HG03469 (cell line): ENCODE results near the gene CLEC2D.
"Not testable (repeated sequence)": the region's sequence is repeated elsewhere in the genome, so short reads cannot be mapped to it uniquely, and the experiment has no call there.

Source experiments
- ATAC-seq: cut with Tn5 transposase; IDR thresholded peaks from one replicate; pipeline ENCODE4 v1.9.1; 2021; ENCODE audit warnings: mild to moderate bottlenecking, moderate library complexity, moderate number of reproducible peaks; ENCODE audit not compliant: unreplicated experiment

The CLEC2D gene

DNA sequence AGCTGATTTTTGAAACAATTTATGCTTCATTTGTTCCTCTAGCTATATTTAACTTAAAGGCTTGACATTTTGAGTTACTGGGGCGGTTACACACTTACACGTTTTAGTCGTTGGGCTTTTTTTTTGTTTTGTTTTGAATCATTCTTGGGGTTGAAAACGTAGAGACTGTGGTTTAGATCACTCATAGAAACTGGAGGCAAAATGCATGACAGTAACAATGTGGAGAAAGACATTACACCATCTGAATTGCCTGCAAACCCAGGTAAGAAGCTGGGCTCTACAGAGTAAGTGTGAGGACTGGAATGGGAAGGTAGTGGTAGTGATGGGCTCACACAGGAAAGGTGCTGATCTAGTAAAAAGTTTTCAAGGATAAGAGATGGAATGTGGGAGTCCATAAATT is at the start of gene CLEC2D:
CLEC2D (plus strand) TSS at position 180 of the 400 bp plus-strand sequence; CDS start at position 202, 22 bp downstream.
- ATAC-seq: peak; percentile 31

DNA sequence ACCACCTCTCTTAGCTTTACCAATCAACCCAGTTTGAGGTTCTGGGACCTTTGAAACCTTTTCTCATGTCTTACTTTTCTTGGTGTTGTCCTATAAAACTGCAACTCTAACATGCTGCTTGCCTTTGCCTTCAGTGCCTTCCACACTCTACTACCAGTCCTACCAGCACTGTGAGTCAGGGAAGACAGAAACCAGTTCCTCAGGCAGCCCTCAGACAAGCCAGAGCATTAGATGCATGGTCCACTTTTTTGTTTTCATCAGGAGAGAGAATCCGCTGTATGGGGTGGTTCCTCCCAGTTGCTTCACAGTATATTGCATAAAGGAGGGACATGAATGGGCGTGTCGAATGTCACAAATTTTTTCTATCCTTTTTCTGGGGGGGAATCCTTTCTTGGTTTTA is 44.5 kb upstream of the CLEC2D start:
- no peak for ATAC-seq

- no peak for ATAC-seq
Measured at GRCh38 chr12:9626291-9626690, 43.2 kb upstream of the CLEC2D start.

GRCh38 chr12:9626821-9627220 is 42.7 kb upstream of the CLEC2D start:
- no peak for ATAC-seq

GRCh38 chr12:9632766-9633165 is 36.7 kb upstream of the CLEC2D start:
- no peak for ATAC-seq

GRCh38 chr12:9634177-9634803 is 35.2 kb upstream of the CLEC2D start:
- ATAC-seq: no peak

- ATAC-seq: no peak
Measured at GRCh38 chr12:9634969-9635754, 34.4 kb upstream of the CLEC2D start.

GRCh38 chr12:9636150-9636850 is 33.2 kb upstream of the CLEC2D start:
- no peak for ATAC-seq

DNA sequence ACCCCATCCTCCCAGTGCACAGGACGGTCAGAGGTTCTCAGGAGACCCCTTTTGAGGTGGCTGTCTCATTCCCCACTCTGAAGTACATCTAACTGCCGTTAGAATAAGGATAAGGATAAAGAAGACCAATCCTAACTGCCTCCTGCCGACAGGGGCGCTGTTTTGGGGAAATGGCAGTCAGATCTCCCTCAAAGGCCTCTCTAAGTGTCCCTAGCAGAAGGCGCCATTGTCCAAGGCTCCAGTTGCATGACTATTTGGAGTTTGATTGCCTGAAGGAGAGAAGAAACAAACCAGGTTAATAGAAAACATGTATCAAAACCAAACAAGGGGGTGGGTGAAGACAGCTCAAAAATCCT is 32.7 kb upstream of the CLEC2D start:
- no peak for ATAC-seq

GRCh38 chr12:9640024-9640423 is 29.5 kb upstream of the CLEC2D start:
- ATAC-seq: no peak

GRCh38 chr12:9642606-9643265 is 26.8 kb upstream of the CLEC2D start:
- no peak for ATAC-seq

- ATAC-seq: no peak
Measured at GRCh38 chr12:9643266-9643660, 26.2 kb upstream of the CLEC2D start.

DNA sequence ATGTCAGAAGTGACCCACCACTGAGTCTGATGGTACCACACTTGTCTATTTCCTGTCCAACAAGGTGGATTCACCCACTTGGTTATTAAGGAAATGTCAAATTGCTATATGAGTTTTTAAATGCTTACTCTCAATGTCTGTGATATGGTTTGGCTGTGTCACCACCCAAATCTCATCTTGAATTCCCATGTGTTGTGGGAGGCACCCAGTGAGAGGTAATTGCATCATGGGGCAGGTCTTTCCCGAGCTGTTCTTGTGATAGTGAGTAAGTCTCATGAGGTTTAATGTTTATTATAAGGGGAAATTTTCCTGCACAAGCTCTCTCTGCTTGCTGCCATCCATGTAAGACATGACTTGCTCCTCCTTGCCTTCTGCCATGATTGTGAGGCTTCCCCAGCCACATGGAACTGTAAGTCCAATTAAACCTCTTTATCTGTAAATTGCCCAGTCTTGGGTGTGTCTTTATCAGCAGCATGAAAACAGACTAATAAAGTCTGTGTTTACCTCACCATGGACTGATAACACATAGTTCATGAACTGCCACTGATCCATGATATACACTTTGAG is 24.4 kb upstream of the CLEC2D start:
- ATAC-seq: not testable (repeated sequence)

GRCh38 chr12:9646794-9647781 is 22.4 kb upstream of the CLEC2D start:
- no peak for ATAC-seq

DNA sequence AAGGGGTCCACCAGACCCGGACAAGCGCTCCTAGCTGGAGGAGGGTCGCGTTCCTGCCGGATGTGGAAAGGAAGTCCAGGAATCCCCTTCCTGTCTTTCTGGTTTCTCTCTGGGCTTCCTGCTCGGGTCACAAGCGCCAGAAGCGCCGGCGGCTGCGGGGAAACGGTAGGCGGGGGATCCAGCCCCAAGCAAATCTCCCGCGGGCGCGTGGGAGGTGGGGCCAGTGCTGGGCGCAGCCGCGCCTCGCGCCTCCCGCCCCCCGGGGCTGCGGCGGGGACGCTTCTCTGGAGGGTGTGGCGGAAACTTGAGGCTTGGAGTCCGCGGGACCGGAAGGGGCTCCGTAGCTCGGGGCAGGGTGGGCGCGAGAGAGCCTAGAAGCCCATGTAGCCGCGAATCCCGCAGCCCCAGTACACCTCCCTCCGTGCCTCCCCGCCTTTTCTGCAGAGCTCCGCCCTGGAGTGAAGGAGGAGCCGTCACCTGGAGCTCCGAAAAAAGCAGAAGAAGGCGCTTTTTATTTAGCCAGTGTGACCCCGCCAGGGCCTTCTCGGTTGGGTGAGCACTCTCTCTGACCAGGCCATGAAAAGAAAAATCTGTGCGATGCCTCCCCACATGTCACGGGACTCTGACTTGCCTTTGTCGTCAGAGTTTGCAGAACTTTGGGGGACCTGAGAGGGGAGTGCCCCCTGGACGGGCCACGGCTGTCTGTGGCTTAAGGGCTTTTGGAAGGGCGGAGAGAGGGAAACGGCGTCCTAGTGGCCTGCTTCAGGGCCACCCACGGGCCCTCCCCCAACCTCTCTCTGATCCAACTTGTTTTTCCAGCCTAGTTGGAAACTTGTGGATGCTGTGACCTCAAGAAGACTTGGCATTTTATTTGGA is 21.4 kb upstream of the CLEC2D start:
- ATAC-seq: peak; percentile 52

- no peak for ATAC-seq
Measured at GRCh38 chr12:9648701-9649531, 20.6 kb upstream of the CLEC2D start.

DNA sequence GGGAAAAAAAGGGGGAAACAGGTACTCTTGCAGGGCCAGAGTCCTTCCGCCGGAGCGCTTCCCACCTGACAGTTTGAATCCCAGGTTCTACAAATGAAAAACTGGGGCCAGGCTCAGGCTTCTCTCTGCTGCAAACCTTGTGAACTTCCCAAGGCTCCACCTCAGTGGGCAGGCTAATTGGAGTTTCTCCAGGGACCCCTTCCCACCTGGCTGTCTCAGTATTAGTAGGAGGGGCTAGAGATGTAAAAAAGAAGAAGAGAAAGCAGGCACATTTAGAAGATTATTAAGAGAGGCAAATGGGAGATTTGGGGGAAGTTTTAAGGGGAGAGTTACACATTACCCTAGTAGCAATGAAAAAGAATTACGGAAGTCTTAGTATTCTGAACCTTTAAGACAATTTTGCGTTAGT is 20.0 kb upstream of the CLEC2D start:
- ATAC-seq: no peak

DNA sequence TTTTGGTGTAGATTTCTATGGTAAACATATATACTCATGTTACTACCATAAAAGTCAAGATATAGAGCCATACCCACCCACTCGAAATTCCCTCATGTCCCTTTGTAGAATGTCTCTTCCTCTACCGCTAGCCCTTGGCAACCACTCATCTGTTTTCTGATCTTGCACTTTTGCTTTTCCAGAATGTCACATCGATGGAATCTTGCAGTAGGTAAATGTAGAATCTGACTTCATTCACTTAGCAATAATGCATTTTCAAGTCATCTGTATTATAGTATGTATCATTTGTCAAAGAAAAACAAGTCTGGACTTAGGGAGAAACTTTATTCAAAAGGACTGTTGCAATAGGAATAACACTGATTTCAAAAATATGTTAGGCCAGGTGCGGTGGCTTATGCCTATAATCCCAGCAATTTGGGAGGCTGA is 19.3 kb upstream of the CLEC2D start:
- no peak for ATAC-seq
